DMS79 (cell line): ENCODE data around the gene USP11.

Experiments
- DNase-seq: peaks from one replicate; lab custom pipeline; 2025; lab: John Stamatoyannopoulos, UW

USP11 gene

DNA sequence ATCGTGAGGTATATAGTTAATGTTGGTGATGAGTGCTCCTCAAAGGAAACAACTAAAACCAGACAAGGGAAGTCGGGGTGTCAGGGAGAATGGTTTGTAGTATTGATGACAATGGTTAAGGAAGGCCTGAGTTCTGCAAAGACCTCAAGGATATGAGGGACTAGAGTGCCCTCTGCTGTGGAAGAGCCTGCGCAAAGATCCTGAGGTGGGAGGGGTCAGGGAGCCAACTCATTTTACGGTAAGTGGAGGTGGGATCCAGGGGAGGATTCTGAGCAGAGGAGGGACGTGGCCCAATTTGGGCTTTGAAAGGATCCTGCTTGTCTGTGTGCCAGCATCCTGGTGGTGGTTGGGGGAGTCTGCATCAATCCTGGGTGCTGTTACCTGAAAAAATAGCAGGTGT lies 27.8 kb upstream of the USP11 start:
- DNase-seq, result no peak

DNA sequence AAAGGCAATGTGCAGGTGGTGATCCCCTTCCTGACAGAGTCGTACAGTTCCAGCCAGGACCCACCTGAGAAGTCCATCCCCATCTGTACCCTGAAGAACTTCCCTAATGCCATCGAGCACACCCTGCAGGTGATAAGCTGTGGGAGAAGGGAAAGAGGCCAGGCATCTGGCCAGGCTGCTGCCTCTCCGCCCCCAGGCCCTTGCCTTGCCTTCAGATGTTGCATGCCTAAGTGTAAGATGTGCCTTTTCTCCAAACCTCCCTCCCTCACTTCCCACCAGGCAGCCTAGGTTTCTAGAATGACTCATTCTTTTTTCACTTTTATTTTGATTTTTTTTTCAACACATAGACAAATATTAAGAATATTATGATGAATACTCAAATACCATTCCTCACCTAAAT lies 26.5 kb upstream of the USP11 start:
- no peak for DNase-seq

DNA sequence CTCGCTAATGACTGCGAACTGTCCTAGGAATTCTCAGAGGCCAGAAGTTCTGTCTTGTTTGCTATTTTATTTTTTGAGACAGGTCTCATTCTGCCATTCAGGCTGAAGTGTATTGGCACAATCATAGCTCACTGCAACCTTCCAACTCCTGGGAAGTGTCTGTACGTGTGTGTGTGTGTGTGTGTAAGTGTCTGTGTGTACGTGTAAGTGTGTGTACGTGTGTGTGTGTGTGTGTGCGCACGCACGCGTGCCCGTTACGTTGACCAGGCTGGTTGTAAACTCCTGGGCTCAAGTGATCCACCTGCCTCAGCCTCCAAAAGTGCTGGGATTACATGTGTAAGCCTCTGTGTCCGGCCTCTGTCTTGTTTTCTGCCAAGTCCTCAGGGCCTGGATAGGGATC lies 24.7 kb upstream of the USP11 start:
- DNase-seq, result no peak

DNA sequence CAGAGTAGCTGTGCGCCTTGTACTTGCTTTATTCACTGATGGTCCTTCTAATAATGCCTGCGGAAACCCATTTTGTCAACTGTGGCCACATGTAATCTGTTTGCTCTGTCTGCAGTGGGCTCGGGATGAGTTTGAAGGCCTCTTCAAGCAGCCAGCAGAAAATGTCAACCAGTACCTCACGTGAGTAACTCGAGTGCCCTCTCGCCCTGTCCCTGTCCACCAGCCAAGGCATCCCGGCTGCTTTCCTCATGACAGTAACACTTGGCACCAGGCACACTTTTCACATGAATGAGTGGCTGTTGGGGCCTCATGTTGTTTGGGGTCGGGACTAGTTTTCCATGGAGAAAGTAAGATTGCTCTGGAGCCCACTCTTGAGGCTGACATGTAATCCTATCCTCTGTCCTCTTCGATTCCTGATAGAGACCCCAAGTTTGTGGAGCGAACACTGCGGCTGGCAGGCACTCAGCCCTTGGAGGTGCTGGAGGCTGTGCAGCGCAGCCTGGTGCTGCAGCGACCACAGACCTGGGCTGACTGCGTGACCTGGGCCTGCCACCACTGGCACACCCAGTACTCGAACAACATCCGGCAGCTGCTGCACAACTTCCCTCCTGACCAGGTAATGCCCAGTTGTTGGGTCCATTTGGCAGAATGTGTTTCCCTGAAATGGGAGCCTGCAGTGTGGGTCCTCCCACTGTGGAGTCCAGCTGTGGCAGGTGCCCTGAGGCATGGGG lies 23.1 kb upstream of the USP11 start:
- no peak for DNase-seq

DNA sequence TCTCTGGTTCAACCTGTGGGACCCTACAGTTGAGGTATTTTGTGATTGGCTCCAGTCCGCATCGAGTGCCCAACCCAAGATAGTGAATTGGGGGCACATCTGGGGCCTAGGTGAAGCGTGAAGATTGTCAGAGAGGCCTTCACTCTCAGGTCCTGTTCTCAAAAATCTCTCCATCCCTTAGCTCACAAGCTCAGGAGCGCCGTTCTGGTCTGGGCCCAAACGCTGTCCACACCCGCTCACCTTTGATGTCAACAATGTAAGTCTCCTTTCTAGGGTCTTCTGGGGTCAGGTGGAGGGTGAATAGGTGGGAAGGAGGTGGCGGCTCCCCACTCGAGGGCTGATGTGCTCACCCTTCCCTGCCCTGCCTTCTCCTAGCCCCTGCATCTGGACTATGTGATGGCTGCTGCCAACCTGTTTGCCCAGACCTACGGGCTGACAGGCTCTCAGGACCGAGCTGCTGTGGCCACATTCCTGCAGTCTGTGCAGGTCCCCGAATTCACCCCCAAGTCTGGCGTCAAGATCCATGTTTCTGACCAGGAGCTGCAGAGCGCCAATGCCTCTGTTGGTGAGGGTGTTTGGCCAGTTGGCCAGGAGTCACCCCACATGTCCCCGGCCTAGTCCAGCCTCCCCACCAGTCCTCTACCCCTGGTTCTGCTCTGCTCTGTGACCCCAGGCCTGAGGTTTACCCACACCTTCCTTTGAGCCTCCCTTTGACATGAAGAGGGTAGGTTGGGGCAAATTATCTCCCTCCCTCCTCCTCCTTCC lies 22.0 kb upstream of the USP11 start:
- DNase-seq, result no peak

DNA sequence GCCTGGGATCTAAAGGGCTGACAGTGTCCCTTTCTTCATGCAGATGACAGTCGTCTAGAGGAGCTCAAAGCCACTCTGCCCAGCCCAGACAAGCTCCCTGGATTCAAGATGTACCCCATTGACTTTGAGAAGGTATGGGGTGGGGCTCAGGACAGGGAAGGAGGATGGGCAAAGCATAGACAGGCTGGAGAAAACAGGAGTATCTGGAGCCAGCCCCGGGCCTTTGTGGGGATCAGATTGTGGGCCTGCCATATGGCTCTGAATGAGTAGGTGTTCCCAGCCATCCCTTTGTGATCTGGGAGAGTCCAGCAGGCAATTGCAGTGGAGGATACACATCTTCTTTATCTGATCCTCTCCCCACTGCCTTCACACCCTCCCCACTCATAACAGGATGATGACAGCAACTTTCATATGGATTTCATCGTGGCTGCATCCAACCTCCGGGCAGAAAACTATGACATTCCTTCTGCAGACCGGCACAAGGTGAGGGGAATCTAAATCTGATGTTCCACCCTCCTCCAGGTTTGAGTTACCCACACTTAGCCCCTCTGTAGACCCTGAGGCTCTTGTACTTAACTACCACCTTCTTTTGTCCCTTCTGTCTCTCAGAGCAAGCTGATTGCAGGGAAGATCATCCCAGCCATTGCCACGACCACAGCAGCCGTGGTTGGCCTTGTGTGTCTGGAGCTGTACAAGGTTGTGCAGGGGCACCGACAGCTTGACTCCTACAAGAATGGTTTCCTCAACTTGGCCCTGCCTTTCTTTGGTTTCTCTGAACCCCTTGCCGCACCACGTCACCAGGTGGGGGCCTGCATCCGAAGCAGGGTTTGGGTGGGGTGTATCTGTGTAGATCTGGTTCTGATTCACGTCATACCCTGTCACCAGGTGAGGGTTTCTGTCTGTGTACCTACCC lies 20.2 kb upstream of the USP11 start:
- no peak for DNase-seq

DNA sequence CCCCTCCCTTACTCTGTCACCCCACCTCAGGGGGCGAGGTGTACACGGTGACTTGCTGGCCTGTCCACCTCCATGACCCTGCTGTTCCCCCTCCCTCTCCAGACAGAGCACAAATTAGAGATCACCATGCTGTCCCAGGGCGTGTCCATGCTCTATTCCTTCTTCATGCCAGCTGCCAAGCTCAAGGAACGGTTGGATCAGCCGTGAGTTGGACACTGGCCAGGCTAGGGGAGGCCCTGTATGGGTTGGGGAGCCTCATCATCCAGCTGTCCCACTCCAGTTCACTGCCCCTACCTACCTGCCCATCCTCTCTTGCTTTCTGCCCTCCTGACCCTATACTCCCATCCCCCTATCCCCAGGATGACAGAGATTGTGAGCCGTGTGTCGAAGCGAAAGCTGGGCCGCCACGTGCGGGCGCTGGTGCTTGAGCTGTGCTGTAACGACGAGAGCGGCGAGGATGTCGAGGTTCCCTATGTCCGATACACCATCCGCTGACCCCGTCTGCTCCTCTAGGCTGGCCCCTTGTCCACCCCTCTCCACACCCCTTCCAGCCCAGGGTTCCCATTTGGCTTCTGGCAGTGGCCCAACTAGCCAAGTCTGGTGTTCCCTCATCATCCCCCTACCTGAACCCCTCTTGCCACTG lies 18.3 kb upstream of the USP11 start:
- DNase-seq, result no peak

DNA sequence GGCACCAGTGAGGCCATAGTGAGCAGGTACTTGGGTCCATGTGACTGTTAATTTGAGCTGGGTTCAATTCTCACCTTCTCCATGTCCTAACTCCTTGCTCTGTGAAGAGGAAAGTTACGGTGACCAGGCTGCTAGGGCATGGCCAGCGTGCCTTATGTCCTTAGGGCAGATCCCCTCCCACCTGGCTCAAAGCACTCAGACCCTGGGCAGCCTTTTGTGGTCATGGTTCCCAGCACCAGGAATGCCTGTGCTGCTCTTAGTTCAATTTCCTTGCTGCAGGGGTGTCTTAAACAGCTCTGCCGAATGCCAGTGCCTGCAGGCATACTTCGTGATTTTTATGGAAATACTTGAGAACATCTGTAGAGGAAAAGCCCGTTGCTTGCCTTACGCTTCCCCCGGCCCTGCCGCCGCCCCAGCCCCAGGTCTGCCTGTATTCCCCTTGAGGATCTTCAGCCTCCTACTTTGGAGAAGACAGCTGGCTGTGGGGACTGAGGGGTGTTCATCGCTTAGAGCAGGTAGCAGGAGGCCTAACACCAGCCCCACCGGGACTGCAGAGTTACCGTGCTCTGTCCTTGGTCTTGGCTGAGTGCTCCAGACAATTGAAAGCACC lies 17.4 kb upstream of the USP11 start:
- DNase-seq, result no peak

DNA sequence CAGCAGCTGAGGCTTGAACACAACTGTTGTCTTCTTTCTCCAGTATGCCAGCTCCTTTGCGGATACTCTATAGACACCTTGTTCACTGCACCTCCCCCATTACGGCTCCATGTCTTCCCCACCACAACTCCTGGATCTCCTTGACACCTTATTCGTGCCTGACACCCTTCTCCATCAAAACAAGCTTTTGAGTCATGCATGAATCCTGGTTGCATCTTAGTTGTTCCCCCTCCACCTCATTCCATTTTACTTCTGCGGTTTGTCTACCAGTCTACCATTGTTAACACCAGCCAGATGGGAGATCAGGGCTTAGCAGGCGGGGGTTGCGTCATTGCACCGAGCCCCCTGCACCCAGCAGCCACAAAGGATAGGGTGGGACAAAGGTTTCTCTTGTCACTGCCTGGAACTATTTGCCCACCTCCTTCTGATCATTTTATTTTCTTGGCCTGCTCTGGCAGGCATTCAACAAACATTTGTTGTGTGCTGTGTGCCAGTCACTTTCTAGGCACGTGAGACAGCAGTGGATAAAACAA lies 16.4 kb upstream of the USP11 start:
- DNase-seq, result no peak

DNA sequence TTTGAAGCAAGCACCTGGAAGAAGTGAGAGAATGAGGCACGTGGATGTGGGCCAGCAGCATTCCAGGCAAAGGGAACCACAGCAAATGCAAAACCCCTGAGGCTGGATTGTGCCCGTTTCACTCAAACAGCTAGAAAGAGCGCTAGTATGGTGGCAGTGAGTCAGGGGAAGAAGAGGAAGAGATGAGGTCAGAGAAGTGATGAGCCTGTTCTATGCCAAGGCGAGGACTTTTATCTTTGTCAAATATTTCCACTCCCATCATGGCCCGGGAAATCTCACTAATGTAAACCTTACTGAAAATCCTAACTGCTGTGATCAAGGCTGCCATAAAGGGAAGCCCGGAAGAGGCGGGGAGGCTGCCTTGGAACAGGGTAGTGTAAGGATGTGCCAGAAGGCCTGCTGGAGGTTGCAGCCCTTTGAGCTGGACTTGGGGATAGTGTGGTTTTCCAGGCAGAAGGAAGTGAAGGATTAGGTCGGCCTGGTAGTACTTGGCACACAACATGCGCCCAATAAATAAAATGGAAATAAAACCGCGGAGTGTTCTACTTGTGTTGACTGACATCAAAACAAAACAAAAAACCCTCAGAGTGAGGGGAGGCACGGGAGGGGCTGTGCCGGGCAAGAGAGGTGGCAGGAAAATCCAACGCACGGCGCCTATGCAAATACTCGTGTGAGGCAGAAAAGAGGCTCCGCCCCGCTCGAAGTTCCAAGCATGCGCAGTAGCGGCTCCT lies 15.5 kb upstream of the USP11 start:
- no peak for DNase-seq

DNA sequence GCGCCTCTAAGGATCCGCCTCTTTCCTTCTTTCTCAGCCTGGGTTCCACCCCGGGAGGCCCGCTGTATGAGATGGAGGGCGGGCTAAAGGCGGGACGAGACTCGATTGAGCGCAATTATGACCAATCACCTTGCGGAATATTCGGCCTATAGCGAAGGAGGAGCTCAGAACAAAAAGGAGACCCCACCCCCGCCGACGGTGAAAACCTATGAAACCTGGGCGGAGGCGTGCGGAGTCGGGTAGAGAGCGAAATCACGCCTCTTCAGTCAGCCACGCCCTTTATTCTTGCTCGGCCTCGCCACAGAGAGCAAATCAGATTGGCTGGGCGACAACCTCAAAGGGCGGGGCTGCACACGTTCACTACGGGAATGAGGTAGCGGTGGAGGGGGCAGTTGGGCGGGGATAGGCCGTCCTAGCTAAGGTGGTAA lies 14.9 kb upstream of the USP11 start:
- peak; percentile 93 for DNase-seq

DNA sequence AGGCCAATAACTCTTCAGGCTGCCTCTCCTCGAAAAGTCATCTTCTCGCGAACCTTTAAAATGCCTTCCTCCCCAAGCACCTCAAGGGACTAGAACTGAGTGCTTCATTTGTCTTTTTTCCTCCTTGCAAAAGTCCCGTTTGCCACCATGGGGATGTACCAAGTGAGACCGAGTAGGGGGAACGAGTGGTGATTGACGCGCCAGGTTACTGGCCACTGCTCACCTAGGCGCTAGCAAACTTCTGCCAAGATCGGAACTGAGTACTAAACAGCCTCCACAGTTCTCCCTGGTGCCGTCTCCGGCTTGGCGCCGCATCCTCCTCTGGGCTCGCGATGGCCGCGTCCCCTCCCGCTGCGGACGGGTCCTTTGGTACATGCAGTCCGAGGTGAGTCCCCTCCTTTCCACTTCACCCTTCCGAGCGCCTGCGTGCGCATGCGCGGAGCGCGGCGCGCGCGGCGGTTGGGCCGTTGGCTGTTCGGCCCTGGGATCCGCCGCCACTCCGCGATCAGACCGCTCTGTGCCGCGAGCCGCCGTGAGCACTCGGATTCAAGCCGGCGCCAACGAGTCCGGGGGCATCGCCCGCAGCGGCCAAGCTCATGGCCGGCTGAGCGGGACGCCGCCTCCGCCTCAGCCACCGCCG lies 14.4 kb upstream of the USP11 start, which contains the start of gene CDK16:
CDK16 (plus strand) TSS at position 402 of the 640 bp plus-strand sequence. CDS start 4,877 bp downstream, outside the sequence.
- peak; percentile 37 for DNase-seq

DNA sequence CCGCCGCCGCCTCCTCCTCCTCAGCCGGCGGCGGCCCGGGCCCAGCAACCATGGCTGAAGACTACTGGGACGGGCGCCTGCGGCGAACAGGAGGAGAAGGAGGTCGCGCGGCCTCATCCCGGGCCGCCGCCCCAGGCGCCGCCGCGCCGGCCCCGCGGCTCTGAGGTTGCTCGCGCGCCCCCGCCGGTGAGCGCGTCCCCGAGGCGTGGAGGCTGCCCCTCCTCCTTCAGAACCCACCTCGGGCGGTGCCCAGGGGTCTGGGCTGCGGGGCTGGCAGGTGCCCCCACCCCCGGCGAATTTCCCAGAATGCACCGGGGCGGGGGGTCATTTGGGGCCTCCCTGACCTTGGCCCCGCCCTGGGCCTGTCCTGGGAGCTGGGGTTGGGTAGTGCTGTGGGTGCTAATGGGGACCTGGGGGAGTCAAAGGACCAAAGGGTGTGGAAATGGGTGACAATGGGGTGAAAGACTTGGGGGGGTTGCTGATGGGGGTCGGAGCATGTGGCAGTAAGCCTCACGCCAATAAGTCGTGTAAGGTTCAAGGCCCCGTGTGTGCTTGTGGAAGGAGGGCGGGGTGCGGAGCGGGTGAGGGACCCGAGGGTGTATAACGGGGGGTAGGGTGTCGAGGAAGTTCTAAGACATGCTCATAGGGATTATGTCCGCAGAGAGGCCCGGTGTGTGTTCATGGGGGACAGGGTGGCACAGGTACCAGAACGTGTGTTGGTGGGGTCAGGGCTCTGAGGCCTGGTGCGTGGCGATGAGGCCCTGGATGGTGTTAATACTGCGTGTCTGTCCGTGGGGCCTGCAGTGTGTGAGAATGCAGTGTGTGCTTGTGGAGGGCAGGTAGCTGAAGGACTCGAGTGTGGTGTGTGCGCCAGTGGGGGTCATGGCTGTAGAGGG lies 13.6 kb upstream of the USP11 start:
- no peak for DNase-seq

DNA sequence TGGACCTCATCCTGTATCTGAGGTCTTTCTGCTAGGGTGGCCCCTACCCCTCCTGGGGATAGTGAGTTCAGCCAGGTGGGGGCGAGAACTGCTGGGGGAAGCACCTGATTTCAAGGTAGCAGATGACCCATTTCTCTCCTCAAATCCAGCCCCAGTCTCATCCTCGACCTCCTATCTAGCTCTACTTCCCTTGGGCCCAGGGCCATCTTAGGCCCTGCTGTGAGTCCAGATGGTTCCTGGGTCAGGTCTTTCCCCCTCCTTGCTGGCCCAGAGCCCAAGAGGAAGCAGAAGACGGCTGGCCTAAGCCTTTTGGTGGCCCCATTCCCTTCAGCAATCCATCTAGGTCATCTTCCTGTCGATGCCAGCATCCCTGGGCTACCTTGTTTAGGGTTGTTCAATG lies 11.1 kb upstream of the USP11 start:
- DNase-seq, result no peak

DNA sequence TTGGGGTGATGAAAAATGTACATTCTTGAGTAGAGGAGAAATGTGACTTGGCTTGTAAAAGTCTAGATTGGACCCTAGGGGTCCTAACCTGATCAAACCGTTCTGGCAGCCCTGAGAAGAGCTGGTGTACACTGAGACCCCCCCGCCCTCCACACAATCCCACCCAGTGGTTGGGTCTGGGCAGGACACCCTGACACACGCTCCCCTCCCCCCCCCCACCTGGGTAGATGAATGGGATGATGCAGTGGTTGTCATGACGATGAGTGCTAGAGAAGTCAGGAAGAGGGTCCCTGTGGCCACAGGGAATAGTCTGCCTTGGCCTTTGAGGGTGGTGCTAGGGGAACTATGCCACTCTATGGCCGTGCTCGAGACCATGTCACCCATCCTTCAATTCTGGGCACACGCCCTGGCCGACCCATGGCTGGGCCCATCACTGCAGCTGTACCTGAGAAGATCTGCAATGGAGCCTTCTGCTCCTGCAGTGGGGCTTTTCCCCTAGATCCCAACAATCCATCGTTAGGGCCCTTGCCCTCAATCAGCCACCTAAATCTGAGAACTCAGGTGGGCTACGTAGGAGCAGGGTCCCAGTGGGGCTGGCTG lies 10.0 kb upstream of the USP11 start:
- DNase-seq, result no peak

DNA sequence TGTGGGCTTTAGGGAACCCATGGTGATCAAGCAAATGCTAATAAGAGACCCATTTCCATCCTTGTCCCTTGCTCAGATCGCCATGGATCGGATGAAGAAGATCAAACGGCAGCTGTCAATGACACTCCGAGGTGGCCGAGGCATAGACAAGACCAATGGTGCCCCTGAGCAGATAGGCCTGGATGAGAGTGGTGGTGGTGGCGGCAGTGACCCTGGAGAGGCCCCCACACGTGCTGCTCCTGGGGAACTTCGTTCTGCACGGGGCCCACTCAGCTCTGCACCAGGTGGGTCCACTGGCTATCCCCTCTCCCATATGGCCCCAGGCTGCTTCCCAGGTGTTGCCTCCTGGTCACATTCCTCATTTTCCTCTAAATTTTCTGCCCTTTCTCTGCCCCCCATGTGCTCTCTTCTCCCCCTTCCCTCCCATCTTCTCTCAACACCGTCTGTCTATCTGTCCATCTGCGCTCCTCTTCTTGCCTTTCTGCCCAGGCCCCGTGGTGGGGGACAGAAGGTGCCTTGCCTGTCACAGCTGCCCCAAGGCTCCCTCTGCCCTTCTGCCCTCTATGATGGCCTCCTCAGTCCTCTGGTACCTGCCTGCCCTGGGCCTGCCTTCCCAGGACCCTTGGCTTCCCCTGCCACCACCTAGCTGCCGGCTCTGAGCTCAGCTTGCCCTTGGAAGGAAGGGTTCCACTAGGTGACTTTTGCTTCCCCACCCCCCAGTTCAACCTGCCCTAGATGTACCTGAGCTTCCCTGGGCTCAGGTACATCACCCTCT lies 9.1 kb upstream of the USP11 start:
- no peak for DNase-seq

DNA sequence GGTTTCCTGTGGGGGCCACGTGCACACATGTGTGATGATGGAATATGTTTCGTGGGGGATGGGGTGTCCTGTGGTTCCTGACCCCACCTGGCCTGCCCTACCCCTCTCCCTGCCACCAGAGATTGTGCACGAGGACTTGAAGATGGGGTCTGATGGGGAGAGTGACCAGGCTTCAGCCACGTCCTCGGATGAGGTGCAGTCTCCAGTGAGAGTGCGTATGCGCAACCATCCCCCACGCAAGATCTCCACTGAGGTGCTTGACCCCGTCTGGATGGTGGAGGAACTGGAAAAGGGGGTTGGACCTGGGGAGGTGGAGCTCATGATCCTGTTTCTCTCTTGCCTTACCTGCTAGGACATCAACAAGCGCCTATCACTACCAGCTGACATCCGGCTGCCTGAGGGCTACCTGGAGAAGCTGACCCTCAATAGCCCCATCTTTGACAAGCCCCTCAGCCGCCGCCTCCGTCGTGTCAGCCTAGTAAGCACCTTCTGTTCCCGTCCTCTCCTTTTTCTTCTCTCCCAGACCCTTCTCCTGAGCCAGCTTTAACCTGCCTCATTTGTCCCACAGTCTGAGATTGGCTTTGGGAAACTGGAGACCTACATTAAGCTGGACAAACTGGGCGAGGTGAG lies 8.4 kb upstream of the USP11 start:
- DNase-seq, result no peak
